ENCODE measurements around the gene PCNX4.
"Not testable (repeated sequence)": the region's sequence is repeated elsewhere in the genome, so short reads cannot be mapped to it uniquely, and the experiment has no call there.

PCNX4 gene

GRCh38 chr14:60091550-60092525 lies at the start of gene PCNX4:
TSS of gene PCNX4 (plus strand) at chr14:60091923. CDS start at chr14:60107639, 15,716 bp downstream.
- peak; percentile 14 for FAIRE-seq
- DNase-seq (ENCODE audit: low spot score), result peak; percentile 89

GRCh38 chr14:60047976-60048375 lies 43.7 kb upstream of the PCNX4 start:
- FAIRE-seq; DNase-seq (ENCODE audit: low spot score): not testable (repeated sequence)

GRCh38 chr14:60051721-60052221 lies 40.0 kb upstream of the PCNX4 start:
- FAIRE-seq (no peak), DNase-seq (ENCODE audit: low spot score) (no peak)

GRCh38 chr14:60058087-60058486 lies 33.6 kb upstream of the PCNX4 start:
- DNase-seq (ENCODE audit: low spot score) (no peak), FAIRE-seq (no peak)

- FAIRE-seq, result no peak
- no peak for DNase-seq (ENCODE audit: low spot score)
Measured at GRCh38 chr14:60061371-60061770, 30.4 kb upstream of the PCNX4 start.

- FAIRE-seq, result peak; percentile 74
Measured at GRCh38 chr14:60064491-60065072, 27.1 kb upstream of the PCNX4 start.

GRCh38 chr14:60067882-60068281 lies 23.8 kb upstream of the PCNX4 start:
- no peak for FAIRE-seq
- no peak for DNase-seq (ENCODE audit: low spot score)

More at GRCh38 chr14:60064491-60065072, 27.1 kb upstream of the PCNX4 start:
- DNase-seq (ENCODE audit: low spot score), result peak; percentile 3

GRCh38 chr14:60079723-60080122 lies 12.0 kb upstream of the PCNX4 start:
- no peak for DNase-seq (ENCODE audit: low spot score)
- FAIRE-seq, result no peak

- no peak for FAIRE-seq
- DNase-seq (ENCODE audit: low spot score), result no peak
Measured at GRCh38 chr14:60085085-60085484, 6.6 kb upstream of the PCNX4 start.

GRCh38 chr14:60085693-60086092 lies 6.0 kb upstream of the PCNX4 start:
- FAIRE-seq (no peak), DNase-seq (ENCODE audit: low spot score) (no peak)

GRCh38 chr14:60087668-60088067 lies 4.1 kb upstream of the PCNX4 start:
- DNase-seq (ENCODE audit: low spot score), result no peak
- FAIRE-seq, result no peak

GRCh38 chr14:60089221-60089620 lies 2.5 kb upstream of the PCNX4 start:
- FAIRE-seq (no peak), DNase-seq (ENCODE audit: low spot score) (no peak)

GRCh38 chr14:60090864-60091519 lies 731 bp upstream of the PCNX4 start:
- no peak for DNase-seq (ENCODE audit: low spot score)
- FAIRE-seq, result no peak

GRCh38 chr14:60092526-60092920 lies 800 bp downstream of the PCNX4 start:
- no peak for FAIRE-seq

GRCh38 chr14:60093080-60093479 lies 1.4 kb downstream of the PCNX4 start:
- DNase-seq (ENCODE audit: low spot score) (no peak), FAIRE-seq (no peak)

More at GRCh38 chr14:60092526-60092920, 800 bp downstream of the PCNX4 start:
- DNase-seq (ENCODE audit: low spot score), result no peak

GRCh38 chr14:60093606-60094005 lies 1.9 kb downstream of the PCNX4 start:
- FAIRE-seq, result no peak
- no peak for DNase-seq (ENCODE audit: low spot score)

- DNase-seq (ENCODE audit: low spot score), result peak; percentile 69
- peak; percentile 40 for FAIRE-seq
Measured at GRCh38 chr14:60094306-60094897, 2.7 kb downstream of the PCNX4 start.

- FAIRE-seq (no peak), DNase-seq (ENCODE audit: low spot score) (no peak)
Measured at GRCh38 chr14:60095231-60095630, 3.5 kb downstream of the PCNX4 start.

- FAIRE-seq, result no peak
- DNase-seq (ENCODE audit: low spot score), result no peak
Measured at GRCh38 chr14:60095781-60096450, 4.2 kb downstream of the PCNX4 start.

GRCh38 chr14:60097974-60098373 lies 6.3 kb downstream of the PCNX4 start:
- FAIRE-seq, result no peak
- DNase-seq (ENCODE audit: low spot score), result no peak

GRCh38 chr14:60099855-60100254 lies 8.1 kb downstream of the PCNX4 start:
- DNase-seq (ENCODE audit: low spot score); FAIRE-seq: not testable (repeated sequence)

Measured in RCC 7860 (cell line).